HG02798 (cell line): ENCODE results near the gene NMRK1.

Source experiments
- ATAC-seq: cut with Tn5 transposase; IDR thresholded peaks from one replicate; pipeline ENCODE4 v1.9.1; 2021; ENCODE audit warnings: mild to moderate bottlenecking; ENCODE audit not compliant: unreplicated experiment, poor library complexity

The NMRK1 gene

DNA sequence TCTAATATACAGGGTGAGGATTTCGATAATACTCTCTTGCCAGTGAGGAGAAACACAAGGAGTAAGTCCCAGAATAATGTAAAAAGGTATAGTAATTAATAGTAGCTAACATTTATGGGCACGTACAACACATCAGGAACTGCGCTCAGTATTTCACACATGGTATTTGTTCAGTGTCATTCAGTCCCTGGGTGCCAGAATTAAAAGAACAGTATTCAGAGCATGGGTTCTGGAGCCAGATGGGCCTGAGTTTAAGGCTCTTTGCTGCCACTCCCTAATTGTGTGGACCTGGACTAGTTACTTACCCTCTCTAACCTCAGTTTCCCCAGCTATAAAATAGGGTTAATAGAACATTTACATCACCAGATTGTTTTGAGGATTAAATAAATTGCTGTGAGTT is 16.7 kb upstream of the NMRK1 start:
- no peak for ATAC-seq

- ATAC-seq, result no peak
Measured at GRCh38 chr9:75102177-75102790, 14.3 kb upstream of the NMRK1 start.

DNA sequence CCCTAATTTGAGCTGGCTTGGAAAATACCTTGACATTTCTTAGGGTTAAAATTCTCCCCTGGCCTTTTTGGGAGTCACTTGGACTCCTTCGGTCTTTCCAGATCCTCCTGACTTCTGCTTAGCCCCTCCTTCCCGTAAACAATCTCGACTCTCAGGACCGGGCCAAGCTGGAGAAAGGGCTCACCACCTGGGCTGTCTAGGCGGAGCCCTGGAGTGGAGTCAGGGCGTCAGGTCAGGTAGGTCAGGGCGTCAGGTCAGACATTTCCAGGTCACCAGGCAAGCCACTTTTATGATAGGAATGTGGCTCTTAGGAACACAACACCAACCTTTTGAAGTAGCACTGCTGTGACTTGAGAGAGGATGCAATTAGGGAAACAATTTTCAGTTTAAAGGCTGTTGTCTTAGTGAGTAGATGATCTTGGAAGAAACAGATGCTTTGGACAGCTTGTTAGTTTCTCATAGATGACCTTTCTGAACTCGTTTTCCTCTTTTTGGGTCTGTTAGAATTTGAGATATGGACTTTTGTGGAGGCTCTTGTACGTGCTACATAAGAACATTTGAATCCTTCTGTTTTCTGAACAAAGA is 13.1 kb upstream of the NMRK1 start:
- ATAC-seq, result no peak

GRCh38 chr9:75096796-75097195 is 8.8 kb upstream of the NMRK1 start:
- no peak for ATAC-seq

DNA sequence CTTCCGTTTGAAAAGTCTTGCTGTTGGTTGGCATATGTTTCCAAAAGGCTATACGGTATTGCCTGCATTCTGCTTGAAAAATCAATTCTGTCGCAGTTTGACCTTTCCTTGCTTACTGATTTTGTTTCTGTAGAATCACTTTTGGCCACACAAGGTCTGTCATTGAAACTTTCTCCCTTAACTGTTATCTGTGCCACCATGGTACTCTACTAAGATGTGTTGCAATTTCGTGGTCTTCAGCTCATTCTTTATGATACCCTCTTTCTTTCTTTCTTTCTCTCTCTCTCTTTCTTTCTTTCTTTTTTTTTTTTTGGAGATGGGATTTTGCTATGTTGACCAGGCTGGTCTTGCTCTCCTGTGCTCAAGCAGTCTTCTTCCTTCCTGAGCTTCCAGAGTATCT is 4.8 kb upstream of the NMRK1 start:
- ATAC-seq, result no peak

DNA sequence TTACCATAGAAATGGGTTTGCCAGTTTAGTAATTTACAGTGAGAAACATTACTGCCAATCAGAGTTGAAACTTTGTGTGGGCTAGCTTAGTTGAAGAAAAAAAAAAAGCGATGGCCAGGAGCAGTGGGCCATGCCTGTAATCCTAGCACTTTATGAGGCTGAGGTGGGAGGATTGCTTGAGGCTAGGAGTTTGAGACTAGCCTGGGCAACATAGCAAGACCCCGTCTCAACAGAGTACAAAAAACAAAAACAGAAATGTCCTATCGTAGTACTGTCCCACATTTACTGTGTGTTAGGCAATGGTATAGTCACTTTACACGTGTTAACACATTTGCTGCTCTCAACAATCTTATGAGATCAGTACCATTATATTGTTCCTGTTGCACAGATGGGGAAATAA is 2.6 kb upstream of the NMRK1 start:
- no peak for ATAC-seq

DNA sequence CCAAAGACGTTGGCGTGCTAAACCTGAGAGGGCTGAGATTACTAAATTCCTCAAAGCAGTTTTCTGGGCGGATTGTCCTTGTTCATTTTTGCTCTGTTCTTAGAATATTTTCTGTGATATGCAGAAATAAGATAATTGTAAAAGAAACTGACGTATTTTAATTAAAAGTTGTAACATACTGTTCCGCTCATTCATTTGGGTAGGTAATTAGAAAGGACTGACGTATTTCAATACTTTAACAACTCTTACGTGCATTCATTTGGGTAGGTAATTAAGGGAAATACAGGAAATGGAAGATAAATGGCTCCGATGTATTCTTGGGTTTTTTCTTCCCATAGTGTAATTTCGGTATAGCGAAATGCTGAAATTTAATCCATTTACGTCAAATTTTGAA is 1.4 kb upstream of the NMRK1 start:
- ATAC-seq, result no peak

DNA sequence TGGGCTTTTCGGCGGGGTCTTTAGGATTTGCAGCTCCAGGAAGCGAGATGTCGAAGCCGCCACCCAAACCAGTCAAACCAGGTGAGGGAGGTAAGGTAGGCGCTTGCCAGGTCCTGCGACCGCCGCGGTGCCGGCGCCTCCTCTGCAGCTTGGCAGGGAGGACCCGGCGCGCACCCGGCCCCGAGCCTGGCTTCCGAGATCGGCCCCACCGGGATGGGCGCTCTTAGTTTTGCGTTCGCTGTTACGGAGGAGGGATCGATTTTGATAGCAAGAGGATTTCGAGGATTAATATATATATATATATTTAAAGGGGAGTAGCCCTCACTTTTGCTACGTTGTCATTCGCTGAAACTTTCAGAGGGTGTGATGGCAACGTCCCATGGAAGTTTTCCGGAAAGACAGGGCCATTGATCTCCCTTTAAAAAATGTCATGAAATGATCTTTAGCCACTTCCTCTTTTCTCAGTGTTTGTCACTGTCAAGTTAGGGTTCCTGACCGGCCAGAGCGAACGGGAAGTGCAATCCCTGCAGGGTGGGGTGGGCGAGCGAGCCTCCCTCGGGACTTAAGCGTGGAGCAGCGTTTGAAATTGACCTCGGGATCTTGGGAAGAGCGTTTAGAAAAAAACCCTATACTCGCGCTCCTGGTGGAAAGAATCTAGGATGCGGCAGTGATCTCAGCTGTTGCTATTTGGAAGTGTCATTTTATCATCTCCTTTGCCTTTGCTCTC is 854 bp upstream of the NMRK1 start:
- ATAC-seq, result peak; percentile 28

DNA sequence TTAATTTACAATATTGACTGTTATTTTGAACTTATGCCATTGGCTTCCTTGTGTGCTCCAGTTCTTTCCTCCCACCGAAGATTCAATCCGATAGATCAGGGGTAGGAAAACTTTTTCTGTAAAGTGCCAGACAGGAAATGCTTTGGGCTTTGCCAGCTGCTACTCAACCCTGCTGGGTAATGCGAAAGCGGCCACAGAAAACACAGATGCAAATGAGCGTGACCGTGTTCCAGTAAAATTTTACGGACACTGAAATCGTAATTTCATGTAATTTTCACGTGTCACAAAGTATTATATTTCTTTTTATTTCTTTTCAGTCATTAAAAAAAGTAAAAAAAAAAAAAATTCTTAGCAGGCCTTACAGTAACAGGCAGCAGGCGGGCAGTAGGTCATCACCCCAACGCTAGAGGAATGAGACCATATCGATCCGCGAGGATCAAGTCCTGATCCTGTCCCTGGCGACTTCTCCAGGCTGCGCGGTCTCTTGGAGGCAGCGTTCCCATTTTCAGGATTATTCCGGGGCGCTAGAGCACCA is 599 bp downstream of the NMRK1 start:
- ATAC-seq, result peak; percentile 30

DNA sequence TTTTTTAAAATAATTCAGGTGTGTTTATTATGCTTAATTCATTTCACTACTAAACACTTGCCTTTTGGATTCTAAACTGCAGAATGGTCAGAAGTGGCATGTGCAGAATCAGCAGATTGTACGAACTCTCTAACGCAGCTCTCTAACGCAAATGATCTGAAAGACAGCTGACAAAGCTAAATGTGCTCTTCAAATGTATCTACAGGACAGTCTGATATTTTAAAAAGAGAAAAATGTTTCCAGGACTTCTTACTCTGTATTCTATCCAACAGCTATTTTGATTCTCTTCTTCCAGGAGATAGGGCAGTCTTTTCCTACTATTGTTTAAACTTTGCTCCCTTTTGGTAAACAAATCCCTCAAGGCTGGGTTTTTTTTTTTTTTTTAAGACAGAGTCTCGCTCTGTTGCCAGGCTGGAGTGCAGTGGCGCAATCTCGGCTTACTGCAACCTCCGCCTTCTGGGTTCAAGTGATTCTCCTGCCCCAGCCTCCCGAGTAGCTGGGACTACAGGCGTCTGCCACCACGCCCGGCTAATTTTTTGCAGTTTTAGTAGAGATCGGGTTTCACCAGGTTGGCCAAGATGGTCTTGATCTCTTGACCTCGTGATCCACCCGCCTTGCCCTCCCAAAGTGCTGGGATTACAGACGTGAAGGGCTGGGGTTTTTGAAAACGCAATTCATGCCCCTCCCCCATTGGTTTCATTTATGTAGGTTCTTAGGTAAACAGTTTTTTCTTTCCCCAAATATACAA is 1.2 kb downstream of the NMRK1 start:
- ATAC-seq, result no peak

GRCh38 chr9:75085640-75086039 is 2.3 kb downstream of the NMRK1 start:
- no peak for ATAC-seq

DNA sequence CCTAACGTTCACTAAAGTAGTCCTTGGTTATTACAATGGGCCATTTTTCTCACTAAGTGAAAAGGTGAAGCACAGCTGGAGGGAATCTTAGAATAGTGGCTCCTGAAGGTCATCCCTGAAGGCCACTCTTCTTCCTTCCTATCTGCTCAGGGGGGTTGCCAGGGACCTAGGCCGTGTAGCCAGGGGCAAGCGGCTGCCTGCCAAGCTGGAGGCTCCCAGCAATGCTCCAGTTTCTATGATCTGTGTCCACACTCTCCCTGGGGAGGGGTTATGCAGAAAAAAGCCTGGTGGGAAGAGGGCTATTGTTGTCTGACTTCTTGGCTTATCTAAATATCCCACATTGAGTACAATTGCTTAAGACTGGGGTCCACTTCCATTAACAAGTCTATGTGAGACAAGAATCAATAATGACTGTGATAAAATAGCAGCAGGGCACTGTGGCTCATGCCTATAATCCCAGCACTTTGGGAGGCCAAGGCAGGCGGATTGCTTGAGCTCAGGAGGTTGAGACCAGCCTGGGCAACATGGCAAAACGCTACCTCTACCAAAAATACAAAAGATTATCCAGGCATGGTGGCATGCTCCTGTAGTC is 3.8 kb downstream of the NMRK1 start:
- no peak for ATAC-seq

- ATAC-seq, result no peak
Measured at GRCh38 chr9:75083188-75083970, 4.6 kb downstream of the NMRK1 start.

- ATAC-seq, result no peak
Measured at GRCh38 chr9:75081632-75082031, 6.3 kb downstream of the NMRK1 start.

GRCh38 chr9:75072895-75073294 is 15.1 kb downstream of the NMRK1 start:
- ATAC-seq, result no peak

GRCh38 chr9:75071530-75072122 is 16.3 kb downstream of the NMRK1 start:
- no peak for ATAC-seq

DNA sequence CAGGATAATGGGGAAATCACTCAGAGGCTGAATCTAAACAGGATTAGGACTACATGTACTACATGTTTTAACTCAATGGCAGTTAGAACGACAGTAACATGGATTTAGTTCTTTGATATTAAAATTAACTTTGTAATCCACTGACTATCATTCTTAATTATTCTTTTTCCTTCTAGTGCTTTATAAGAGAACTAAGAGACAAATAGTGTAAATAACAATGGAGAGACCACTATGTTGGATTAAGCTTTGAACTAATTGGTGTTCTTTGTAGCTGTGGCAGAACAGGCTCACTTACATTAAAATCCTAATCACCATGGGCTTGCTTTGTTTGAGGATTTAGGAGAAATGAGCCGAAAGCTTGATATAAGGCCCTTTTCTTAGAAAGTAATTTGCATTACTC is 18.8 kb downstream of the NMRK1 start:
- no peak for ATAC-seq

DNA sequence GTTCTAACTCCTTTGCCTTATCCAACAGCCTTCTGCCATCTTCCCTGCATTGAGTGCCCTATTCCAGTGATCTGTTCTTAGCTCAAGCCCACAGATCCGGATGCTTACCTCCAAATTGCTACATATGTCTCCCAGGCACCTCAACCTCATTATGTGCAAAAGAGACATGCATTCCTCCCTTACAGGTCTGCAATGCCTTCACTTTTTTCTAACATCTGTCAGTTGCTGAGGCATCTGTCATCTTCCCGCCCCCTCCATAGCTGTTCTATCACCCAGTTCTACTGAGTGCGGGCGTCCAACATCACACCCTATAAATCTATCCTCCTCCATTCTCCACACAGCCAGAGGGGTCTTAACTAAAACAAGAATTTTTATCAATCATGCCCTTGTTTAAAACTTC is 20.1 kb downstream of the NMRK1 start:
- ATAC-seq, result no peak

DNA sequence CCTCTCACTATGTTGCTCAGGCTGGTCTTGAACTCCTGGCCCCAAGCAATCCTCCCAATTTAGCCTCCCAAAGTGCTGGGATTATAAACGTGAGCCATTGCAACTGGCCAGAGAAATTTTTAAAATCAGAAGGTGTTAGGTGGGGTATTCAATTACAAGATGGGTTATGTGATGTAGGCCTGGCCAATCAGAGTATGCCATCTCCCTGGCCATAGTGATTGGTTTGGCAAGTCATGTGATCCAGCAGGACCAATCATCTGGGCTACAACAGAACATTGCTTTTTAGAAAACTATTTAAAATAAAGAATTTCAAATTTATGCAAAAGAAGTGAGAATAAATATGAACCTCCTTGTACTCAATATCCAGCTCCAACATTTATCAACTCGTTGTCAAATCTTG is 22.4 kb downstream of the NMRK1 start:
- ATAC-seq, result no peak
